T47D (cell line): ENCODE results near the gene SESTD1.
A peak's percentile ranks its signal among the peaks of the same experiment; 100 is the strongest.

ENCODE experiments used
- DNase-seq, 2 experiments: peaks; one replicate each; pipeline versions ENCODE4 v3.0.0 to v3.0.0-alpha.2; 2011 to 2012; ENCODE audit warnings: low read depth in 1 of 2, low spot score in 1 of 2
- JUND ChIP-seq: IDR thresholded peaks from 2 replicates; pipeline ENCODE4 v1.6.1; 2012; ENCODE audit warnings: low read depth
- in situ Hi-C: cut with HindIII; loops from 2 replicates; pipeline ENCODE4 v1.10.0; 2016; ENCODE audit warnings: low sequenced_read_pairs, low pct_unique_long_range_greater_than_20kb

Gene SESTD1

GRCh38 chr2:179240481-179241451, 23.9 kb downstream of the SESTD1 start:
- TF ChIP-seq JUND = no peak
- in situ Hi-C loops = no loop called here
- DNase-seq = no peak

DNA sequence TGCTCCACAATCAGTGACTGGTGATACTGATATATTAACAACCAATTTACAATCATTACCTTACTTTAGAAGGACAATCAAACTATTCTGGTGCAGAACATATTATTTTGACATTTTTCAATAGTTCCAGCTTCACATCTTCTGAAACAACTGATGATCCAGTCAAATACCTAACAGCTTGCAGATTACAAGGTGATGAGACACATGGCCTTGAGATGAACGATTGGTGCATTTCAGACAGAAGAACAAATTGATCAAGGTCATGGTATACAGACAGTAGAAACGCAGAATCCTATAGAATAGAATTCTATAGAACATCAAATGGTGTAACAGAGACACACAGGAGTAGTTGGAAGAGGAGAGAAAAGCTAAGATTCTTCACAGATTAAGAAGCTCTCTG, 24.8 kb downstream of the SESTD1 start:
- TF ChIP-seq JUND = no peak
- no peak for DNase-seq
- in situ Hi-C loops = no loop called here

DNA sequence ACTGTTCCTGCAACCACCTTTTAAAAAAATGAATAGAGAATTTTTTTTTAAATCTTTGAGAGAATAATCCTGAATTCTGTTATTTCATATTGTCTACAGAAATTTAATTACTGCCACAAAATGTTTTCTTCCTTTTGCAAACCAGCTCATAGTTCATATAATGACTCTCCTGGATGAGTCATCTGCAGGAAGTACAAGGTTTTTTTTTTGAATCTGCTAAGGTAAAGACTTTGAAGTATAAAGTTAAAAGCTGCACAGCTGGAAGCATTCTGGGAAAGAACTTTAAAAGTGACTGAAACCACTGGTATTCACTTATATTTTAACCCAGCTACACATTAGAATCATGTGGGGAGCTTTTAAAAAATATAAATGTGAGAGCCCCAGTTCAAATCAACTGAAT, 25.4 kb downstream of the SESTD1 start:
- DNase-seq = no peak
- in situ Hi-C loops = no loop called here
- no peak for TF ChIP-seq JUND

DNA sequence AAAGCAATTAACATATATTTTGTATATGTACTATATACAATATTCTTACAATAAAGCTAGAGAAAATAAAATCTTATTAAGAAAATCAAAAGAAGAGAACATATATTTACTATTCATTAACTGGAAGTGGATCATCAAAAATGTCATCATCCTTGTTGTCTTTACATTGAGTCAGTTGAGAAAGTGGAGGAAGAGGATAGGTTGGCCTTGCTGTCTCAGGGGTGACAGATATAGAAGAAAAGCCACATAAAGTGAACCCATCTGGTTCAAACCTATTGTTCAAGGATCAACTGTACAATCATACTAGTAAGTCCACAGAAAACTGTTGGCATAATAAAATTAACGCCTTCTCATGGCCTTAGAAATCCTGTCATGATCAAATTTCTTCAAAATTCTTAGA, 26.6 kb downstream of the SESTD1 start:
- DNase-seq = no peak
- in situ Hi-C loops = no loop called here
- no peak for TF ChIP-seq JUND

DNA sequence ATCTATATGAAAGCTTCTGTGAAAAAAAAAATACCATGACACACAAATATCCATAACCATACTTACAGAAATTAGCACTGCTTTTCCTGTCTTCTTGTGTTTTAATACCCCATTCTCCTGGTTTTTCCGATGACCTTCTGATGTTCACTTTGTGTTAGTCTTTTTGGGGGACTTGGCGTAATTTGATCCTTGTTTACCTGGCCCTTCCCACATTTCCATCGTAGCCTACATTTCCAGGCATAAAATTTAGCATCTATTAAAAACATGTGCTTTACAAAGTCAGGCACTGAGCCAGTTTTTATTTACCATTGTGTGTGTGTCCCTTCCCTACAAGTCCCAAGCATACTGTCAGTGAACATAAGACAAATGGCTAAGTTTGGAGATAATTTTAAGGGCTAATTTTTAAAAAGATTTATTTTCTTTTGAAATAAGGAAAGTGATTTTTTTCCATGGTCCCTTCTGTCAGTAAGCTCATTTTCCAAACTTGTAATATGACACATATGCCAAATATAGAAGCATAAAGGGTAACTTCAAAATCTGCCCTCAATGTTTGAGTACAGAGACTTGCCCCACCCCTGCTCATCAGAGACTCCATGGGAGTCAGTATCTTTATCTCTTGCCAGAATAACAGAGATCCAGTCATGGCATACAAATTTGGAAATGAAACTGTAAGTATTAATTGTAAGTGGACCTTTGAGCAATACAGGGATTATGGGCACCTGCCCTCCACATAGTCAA, 27.3 kb downstream of the SESTD1 start:
- in situ Hi-C loops = no loop called here
- no peak for TF ChIP-seq JUND
- DNase-seq = no peak

DNA sequence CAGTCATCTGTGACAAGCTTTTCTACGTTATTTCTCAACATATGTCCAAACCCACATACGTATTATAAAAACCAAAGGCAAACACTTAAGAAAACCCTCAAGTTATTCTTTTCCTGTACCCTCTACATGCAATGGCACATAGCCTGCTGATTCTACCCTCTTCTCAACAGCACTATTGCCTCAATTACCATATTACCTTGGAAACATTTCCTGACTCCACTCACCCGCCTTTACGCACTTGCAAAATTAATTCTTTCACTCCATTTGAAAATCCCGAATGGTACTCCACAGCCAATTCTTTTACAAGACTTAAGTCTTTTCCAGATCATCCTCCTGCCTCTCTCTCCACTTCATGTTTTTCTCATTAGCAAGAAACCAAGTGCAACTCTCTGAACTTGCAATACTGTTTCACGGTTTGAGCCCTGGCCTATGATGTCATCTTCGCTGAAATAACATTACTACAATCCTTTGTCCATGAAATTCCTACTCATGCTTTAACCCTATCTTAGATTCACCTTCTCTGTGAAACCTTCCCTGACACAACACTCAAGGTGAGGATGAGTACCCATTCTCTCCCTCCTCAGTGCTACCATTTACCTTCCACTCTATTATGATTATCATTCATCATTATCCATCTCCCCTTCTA, 29.0 kb downstream of the SESTD1 start:
- no peak for TF ChIP-seq JUND
- DNase-seq = no peak
- in situ Hi-C loops = no loop called here

GRCh38 chr2:179234658-179235240, 29.9 kb downstream of the SESTD1 start:
- no peak for TF ChIP-seq JUND
- in situ Hi-C loops = no loop called here
- DNase-seq = no peak

- no peak for TF ChIP-seq JUND
- no peak for DNase-seq
- in situ Hi-C loops = no loop called here
These were observed 30.8 kb downstream of the SESTD1 start for GRCh38 chr2:179233626-179234430.

DNA sequence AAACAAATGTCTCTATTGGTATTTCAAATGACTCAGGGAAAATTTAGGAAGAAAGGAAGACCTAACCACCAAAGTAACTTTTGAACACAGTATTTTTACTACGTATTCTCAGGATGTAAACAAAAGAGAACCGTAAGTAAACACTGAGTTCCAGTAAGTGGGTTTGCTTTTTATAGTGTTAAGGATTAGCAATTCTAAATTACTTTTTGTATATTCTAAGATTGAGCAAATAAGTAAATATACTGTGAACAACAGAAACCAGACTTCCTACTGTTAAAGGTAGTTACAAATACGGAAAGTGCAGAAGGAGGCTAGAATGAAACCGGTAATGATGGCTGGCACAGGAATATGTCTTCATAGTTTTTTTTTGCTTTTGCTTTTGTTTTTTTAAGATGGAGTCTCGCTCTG, 31.5 kb downstream of the SESTD1 start:
- in situ Hi-C loops = no loop called here
- TF ChIP-seq JUND = no peak
- DNase-seq = peak in 1 of 2 experiments; percentile 3

- no peak for DNase-seq
- TF ChIP-seq JUND = no peak
- in situ Hi-C loops = no loop called here
These were observed 37.7 kb downstream of the SESTD1 start for GRCh38 chr2:179226961-179227259.

GRCh38 chr2:179226203-179226960, 38.2 kb downstream of the SESTD1 start:
- in situ Hi-C loops = no loop called here
- TF ChIP-seq JUND = no peak
- no peak for DNase-seq
